HEK293 (cell line): ENCODE measurements around the gene OR9K2.

Experiments
- FEZF1 ChIP-seq: fragments of 450-650 bp; formaldehyde crosslinking; IDR thresholded peaks from 2 replicates; pipeline ENCODE4 v1.5.1; 2016; ENCODE audit warnings: missing biosample characterization, missing genetic modification characterization
- GLIS1 ChIP-seq: fragments of 450-650 bp; formaldehyde crosslinking; IDR thresholded peaks from 2 replicates; pipeline ENCODE4 v1.5.1; 2016; ENCODE audit warnings: missing biosample characterization, missing genetic modification characterization
- HOXD13 ChIP-seq: sonication (generic); formaldehyde crosslinking; IDR thresholded peaks from 2 replicates; pipeline ENCODE4 v1.8.0; 2022; ENCODE audit warnings: missing genetic modification reagents, borderline replicate concordance
- KLF7 ChIP-seq: fragments of 450-650 bp; formaldehyde crosslinking; IDR thresholded peaks from 2 replicates; pipeline ENCODE4 v1.5.1; 2016; ENCODE audit warnings: missing biosample characterization, missing genetic modification characterization, borderline replicate concordance
- ZFP69B ChIP-seq: fragments of 450-650 bp; formaldehyde crosslinking; IDR thresholded peaks from 2 replicates; pipeline ENCODE4 v1.5.1; 2016; ENCODE audit warnings: missing biosample characterization, missing genetic modification characterization
- ZNF10 ChIP-seq: fragments of 450-650 bp; formaldehyde crosslinking; IDR thresholded peaks from 2 replicates; pipeline ENCODE4 v1.5.1; 2017; ENCODE audit warnings: missing biosample characterization, missing genetic modification characterization
- ZNF274 ChIP-seq, 2 experiments: fragments of 200-500 bp in 1 of 2; fragments of 450-650 bp in 1 of 2; sonication (Bioruptor generic) in 1 of 2; formaldehyde crosslinking in 1 of 2; IDR thresholded peaks; 2 replicates each; pipeline versions ENCODE4 v1.5.1 to v1.6.1; 2014 to 2016; ENCODE audit warnings: borderline replicate concordance in 1 of 2, inconsistent platforms in 1 of 2, low read length in 1 of 2, missing biosample characterization in 1 of 2, missing genetic modification characterization in 1 of 2
- ZNF335 ChIP-seq: fragments of 450-650 bp; formaldehyde crosslinking; conservative IDR thresholded peaks from 2 replicates; pipeline ENCODE4 v1.5.1; 2016; ENCODE audit warnings: missing biosample characterization, missing genetic modification characterization
- ZNF514 ChIP-seq: fragments of 450-650 bp; formaldehyde crosslinking; IDR thresholded peaks from 2 replicates; pipeline ENCODE4 v1.5.1; 2016; ENCODE audit warnings: missing biosample characterization, missing genetic modification characterization
- ZSCAN30 ChIP-seq: fragments of 450-650 bp; IDR thresholded peaks from 2 replicates; pipeline ENCODE4 v1.5.1; 2018; ENCODE audit warnings: missing biosample characterization, mild to moderate bottlenecking, missing genetic modification characterization, moderate library complexity
- TF ChIP-seq, protein P1 (sequence below): fragments of 450-650 bp; formaldehyde crosslinking; IDR thresholded peaks from 2 replicates; pipeline ENCODE4 v1.5.1; 2016; ENCODE audit warnings: missing biosample characterization, missing genetic modification characterization, borderline replicate concordance

DNA sequence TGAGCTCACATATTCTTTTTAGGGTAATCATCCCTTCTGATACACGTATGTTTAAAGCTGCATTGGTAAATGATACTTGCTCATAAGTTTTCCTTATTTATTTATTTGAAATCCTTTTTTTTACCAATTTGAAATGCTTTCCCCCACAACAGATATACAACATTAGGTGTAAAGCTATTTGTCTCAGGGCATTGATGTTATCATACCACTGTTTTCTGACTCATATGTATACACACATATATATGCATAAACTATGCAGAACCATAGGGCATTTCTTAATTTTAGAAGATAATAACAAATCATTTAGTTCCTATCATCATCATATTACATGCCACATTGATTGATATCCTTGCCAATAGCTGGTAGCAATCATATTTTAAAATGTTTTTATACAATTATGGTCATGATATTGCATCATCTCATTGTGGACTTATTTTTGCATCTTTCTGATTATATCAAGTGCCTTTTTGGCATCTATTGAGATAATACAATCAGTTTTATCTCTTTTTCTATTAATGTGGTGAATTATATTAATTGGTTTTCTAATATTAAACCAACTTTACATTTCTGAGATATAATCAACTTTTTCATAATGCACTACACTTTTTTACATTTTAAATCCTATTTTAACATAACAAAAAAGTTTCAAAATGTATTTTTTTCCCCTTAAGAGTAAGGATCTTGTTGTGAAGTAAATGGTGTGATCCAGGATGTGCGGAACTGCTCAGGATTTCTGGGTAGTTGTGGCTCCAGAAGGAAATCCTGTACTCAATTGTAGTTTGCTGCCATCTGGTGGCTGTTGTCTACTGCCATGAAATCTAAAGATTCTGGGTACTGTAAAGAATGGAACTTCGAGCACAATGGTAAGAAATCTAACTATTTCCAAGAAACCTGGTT, 16.7 kb downstream of the OR9K2 start:
- TF ChIP-seq, protein P1, sequence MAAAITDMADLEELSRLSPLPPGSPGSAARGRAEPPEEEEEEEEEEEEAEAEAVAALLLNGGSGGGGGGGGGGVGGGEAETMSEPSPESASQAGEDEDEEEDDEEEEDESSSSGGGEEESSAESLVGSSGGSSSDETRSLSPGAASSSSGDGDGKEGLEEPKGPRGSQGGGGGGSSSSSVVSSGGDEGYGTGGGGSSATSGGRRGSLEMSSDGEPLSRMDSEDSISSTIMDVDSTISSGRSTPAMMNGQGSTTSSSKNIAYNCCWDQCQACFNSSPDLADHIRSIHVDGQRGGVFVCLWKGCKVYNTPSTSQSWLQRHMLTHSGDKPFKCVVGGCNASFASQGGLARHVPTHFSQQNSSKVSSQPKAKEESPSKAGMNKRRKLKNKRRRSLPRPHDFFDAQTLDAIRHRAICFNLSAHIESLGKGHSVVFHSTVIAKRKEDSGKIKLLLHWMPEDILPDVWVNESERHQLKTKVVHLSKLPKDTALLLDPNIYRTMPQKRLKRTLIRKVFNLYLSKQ (tag by site-specific recombination) = no peak
- TF ChIP-seq ZSCAN30 (tag by site-specific recombination) (no peak), ZFP69B (tag by site-specific recombination) (no peak), HOXD13 (no peak), ZNF10 (tag by site-specific recombination) (no peak), GLIS1 (tag by site-specific recombination) (no peak), FEZF1 (tag by site-specific recombination) (no peak), ZNF514 (tag by site-specific recombination) (no peak), KLF7 (tag by site-specific recombination) (no peak), ZNF274 (IDR thresholded peaks at IDR 0.05; ENCODE audit: low read length) (no peak), ZNF274 (tag by site-specific recombination; IDR thresholded peaks at IDR 0.05; ENCODE audit: borderline replicate concordance) (no peak), ZNF335 (tag by site-specific recombination) (no peak)
